Stimulated activated CD8-positive, alpha-beta memory T cell treated with anti-CD3 and anti-CD28 coated beads, Interleukin-12 subunit alpha, Interleukin-12 subunit beta, amount 100 ng/mL, for 1 hour (primary cell): Measurements from ENCODE around the gene SRGAP1.
"Not testable (repeated sequence)": the region's sequence is repeated elsewhere in the genome, so short reads cannot be mapped to it uniquely, and the experiment has no call there.

Experiments
- DNase-seq: peaks from one replicate; pipeline ENCODE4 v3.0.0-alpha.2; 2020; ENCODE audit warnings: low read depth

Gene SRGAP1

GRCh38 chr12:63838411-63838810 is 6.1 kb upstream of the SRGAP1 start:
- no peak for DNase-seq

GRCh38 chr12:63841011-63841410 is 3.5 kb upstream of the SRGAP1 start:
- no peak for DNase-seq

GRCh38 chr12:63841571-63841970 is 2.9 kb upstream of the SRGAP1 start:
- DNase-seq = no peak

- DNase-seq = not testable (repeated sequence)
These were observed 1.8 kb upstream of the SRGAP1 start for GRCh38 chr12:63842750-63843149.

- DNase-seq = no peak
These were observed 1.2 kb upstream of the SRGAP1 start for GRCh38 chr12:63843254-63843720.

GRCh38 chr12:63843721-63844390 is 644 bp upstream of the SRGAP1 start:
- DNase-seq = peak; percentile 62

GRCh38 chr12:63845726-63846125 is 1.2 kb downstream of the SRGAP1 start:
- DNase-seq = no peak

GRCh38 chr12:63846238-63846967 is 1.9 kb downstream of the SRGAP1 start:
- no peak for DNase-seq

GRCh38 chr12:63848450-63848849 is 4.0 kb downstream of the SRGAP1 start:
- no peak for DNase-seq

- DNase-seq = no peak
These were observed 4.7 kb downstream of the SRGAP1 start for GRCh38 chr12:63849106-63849620.

GRCh38 chr12:63849641-63850040 is 5.1 kb downstream of the SRGAP1 start:
- DNase-seq = no peak

- DNase-seq = no peak
These were observed 9.5 kb downstream of the SRGAP1 start for GRCh38 chr12:63853978-63854377.

GRCh38 chr12:63855299-63855698 is 10.8 kb downstream of the SRGAP1 start:
- no peak for DNase-seq

GRCh38 chr12:63857771-63858670 is 13.5 kb downstream of the SRGAP1 start:
- DNase-seq = no peak

GRCh38 chr12:63859880-63860279 is 15.4 kb downstream of the SRGAP1 start:
- not testable (repeated sequence) for DNase-seq

GRCh38 chr12:63862187-63862968 is 17.9 kb downstream of the SRGAP1 start:
- no peak for DNase-seq

- DNase-seq = no peak
These were observed 18.4 kb downstream of the SRGAP1 start for GRCh38 chr12:63862969-63863230.

- DNase-seq = no peak
These were observed 19.4 kb downstream of the SRGAP1 start for GRCh38 chr12:63863658-63864453.

GRCh38 chr12:63864454-63864706 is 19.9 kb downstream of the SRGAP1 start:
- DNase-seq = no peak

GRCh38 chr12:63865448-63865847 is 20.9 kb downstream of the SRGAP1 start:
- no peak for DNase-seq

- no peak for DNase-seq
These were observed 22.6 kb downstream of the SRGAP1 start for GRCh38 chr12:63867053-63867452.
